OCI-LY3 (cell line): Measurements from ENCODE around the gene B3GAT3.

ENCODE experiments used
- EZH2phosphoT487 ChIP-seq: fragments of 200-600 bp; shearing (Covaris generic); IDR thresholded peaks from 2 replicates; pipeline ENCODE4 v1.6.1; 2018; ENCODE audit warnings: antibody characterized with exemption, mixed run types, low read depth
- TF ChIP-seq, protein P1 (sequence below): fragments of 200-600, 300-600 bp; sonication (generic); IDR thresholded peaks from 2 replicates; pipeline ENCODE4 v1.5.1; 2014; ENCODE audit warnings: antibody characterized with exemption, low read length, low read depth

DNA sequence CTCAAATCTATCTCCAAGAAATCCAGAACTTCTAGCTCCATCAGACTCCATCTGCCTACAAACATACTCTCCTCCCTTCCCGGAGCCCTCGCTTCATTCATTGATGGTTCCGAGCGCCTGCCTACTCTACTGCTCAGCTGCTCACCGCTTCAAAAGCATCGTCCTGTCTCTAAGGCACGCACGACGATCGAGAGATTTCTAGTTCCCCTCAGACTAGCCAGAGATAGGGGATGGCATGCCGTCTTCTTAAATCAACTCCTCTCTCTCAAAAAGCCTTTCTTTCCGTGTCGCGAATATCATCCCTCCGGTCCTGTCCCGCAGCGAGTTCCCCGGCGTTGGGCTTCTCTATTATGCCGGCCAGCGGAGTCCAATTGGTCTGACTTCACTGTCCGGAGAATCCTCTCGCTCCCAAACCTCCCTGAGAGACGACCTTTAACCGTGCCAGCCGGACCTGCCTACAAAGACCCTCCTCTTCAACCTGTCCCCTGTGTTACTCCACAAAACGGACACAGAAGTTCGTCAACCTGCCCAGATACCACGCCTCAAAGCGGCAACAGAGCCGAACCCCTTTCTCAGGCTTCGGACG, 48.7 kb downstream of the B3GAT3 start:
- TF ChIP-seq, protein P1, sequence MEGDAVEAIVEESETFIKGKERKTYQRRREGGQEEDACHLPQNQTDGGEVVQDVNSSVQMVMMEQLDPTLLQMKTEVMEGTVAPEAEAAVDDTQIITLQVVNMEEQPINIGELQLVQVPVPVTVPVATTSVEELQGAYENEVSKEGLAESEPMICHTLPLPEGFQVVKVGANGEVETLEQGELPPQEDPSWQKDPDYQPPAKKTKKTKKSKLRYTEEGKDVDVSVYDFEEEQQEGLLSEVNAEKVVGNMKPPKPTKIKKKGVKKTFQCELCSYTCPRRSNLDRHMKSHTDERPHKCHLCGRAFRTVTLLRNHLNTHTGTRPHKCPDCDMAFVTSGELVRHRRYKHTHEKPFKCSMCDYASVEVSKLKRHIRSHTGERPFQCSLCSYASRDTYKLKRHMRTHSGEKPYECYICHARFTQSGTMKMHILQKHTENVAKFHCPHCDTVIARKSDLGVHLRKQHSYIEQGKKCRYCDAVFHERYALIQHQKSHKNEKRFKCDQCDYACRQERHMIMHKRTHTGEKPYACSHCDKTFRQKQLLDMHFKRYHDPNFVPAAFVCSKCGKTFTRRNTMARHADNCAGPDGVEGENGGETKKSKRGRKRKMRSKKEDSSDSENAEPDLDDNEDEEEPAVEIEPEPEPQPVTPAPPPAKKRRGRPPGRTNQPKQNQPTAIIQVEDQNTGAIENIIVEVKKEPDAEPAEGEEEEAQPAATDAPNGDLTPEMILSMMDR, result no peak
- no peak for TF ChIP-seq EZH2phosphoT487
